Measurements from ENCODE around the gene PDLIM1.

DNA sequence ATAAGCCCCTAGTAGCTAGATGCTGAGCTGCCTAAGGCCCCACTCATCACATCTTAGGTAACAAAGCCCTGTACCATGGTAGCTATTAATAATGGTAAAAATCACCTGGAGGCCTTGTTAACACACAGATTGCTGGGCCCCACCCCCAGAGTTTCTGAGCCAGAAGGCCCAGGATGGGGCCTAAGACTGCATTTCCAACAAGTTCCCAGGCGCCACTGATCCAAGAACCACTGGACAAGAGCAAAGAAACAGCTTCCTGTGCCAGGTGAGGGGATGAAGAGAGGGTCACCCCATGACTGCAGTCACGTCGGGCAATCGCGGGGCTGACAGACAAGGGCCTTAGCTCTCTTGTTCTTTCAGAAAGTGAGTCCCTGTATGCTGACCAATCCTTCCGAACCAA, 50.0 kb downstream of the PDLIM1 start:
- TF ChIP-seq, protein P1, sequence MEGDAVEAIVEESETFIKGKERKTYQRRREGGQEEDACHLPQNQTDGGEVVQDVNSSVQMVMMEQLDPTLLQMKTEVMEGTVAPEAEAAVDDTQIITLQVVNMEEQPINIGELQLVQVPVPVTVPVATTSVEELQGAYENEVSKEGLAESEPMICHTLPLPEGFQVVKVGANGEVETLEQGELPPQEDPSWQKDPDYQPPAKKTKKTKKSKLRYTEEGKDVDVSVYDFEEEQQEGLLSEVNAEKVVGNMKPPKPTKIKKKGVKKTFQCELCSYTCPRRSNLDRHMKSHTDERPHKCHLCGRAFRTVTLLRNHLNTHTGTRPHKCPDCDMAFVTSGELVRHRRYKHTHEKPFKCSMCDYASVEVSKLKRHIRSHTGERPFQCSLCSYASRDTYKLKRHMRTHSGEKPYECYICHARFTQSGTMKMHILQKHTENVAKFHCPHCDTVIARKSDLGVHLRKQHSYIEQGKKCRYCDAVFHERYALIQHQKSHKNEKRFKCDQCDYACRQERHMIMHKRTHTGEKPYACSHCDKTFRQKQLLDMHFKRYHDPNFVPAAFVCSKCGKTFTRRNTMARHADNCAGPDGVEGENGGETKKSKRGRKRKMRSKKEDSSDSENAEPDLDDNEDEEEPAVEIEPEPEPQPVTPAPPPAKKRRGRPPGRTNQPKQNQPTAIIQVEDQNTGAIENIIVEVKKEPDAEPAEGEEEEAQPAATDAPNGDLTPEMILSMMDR (IDR thresholded peaks at IDR 0.05): no peak
- TF ChIP-seq ZFX (IDR thresholded peaks at IDR 0.05; ENCODE audit: borderline replicate concordance): no peak
